Osteoblast (primary cell): ENCODE data around the gene ACAP2. TPM values are rescaled to one million over a fixed set of nuclear protein-coding genes. Genes with fewer than 3 reads are reported as not detected.

Experiments used
- DNase-seq: peaks from one replicate; pipeline ENCODE4 v3.0.0; 2011; ENCODE audit warnings: low spot score, mixed read lengths; ENCODE audit not compliant: insufficient read length; ENCODE audit errors: missing footprints
- H2AFZ ChIP-seq: 2 replicates; pipeline ENCODE4 v1.6.0; 2011; ENCODE audit warnings: mild to moderate bottlenecking, low read length
- H3K27ac ChIP-seq: 2 replicates; pipeline ENCODE4 v1.5.1; 2011; ENCODE audit warnings: mild to moderate bottlenecking, low read depth, low read length, moderate library complexity
- H3K27me3 ChIP-seq: 2 replicates; pipeline ENCODE4 v1.6.0; 2012; ENCODE audit warnings: mild to moderate bottlenecking, control low read depth, inconsistent platforms, low read length, moderate library complexity; ENCODE audit not compliant: insufficient read depth
- H3K36me3 ChIP-seq: 2 replicates; pipeline ENCODE4 v1.5.1; 2011; ENCODE audit warnings: mild to moderate bottlenecking, low read length, control low read depth, moderate library complexity; ENCODE audit not compliant: insufficient read depth
- H3K4me1 ChIP-seq: 2 replicates; pipeline ENCODE4 v1.5.1; 2011; ENCODE audit warnings: mild to moderate bottlenecking, low read length, control low read depth, moderate library complexity; ENCODE audit not compliant: insufficient read depth
- H3K4me2 ChIP-seq: 2 replicates; pipeline ENCODE4 v1.6.0; 2011; ENCODE audit warnings: mild to moderate bottlenecking, low read length; ENCODE audit not compliant: insufficient read depth
- H3K4me3 ChIP-seq: fragments of 200-600 bp; sonication (generic); 3 replicates; pipeline ENCODE4 v1.5.1; 2012; ENCODE audit warnings: mild to moderate bottlenecking, low read length, inconsistent platforms; ENCODE audit not compliant: insufficient read depth
- H3K79me2 ChIP-seq: 2 replicates; pipeline ENCODE4 v1.6.0; 2012; ENCODE audit warnings: mild to moderate bottlenecking, low read length, control low read depth, inconsistent platforms; ENCODE audit not compliant: insufficient read depth
- H3K9me3 ChIP-seq: 2 replicates; pipeline ENCODE4 v1.5.1; 2011; ENCODE audit warnings: low read depth, low read length, control low read depth
- H4K20me1 ChIP-seq: 2 replicates; pipeline ENCODE4 v1.6.0; 2012; ENCODE audit warnings: mild to moderate bottlenecking, low read length, control low read depth; ENCODE audit not compliant: insufficient read depth
- total RNA-seq: library from RNA; depleted of rRNA; stranded (reverse); fragments of >200 nt; gene quantifications from 2 replicates; pipeline ENCODE4 v1.2.3, GENCODE V29; 2012
- TF ChIP-seq, protein P1 (sequence below): IDR thresholded peaks from 2 replicates; pipeline ENCODE4 v1.5.1; 2011; ENCODE audit warnings: mild to moderate bottlenecking, low read depth, low read length, moderate library complexity; ENCODE audit errors: extremely low read depth

ACAP2 gene
- total RNA-seq, 1 donor, result 121 TPM

DNA sequence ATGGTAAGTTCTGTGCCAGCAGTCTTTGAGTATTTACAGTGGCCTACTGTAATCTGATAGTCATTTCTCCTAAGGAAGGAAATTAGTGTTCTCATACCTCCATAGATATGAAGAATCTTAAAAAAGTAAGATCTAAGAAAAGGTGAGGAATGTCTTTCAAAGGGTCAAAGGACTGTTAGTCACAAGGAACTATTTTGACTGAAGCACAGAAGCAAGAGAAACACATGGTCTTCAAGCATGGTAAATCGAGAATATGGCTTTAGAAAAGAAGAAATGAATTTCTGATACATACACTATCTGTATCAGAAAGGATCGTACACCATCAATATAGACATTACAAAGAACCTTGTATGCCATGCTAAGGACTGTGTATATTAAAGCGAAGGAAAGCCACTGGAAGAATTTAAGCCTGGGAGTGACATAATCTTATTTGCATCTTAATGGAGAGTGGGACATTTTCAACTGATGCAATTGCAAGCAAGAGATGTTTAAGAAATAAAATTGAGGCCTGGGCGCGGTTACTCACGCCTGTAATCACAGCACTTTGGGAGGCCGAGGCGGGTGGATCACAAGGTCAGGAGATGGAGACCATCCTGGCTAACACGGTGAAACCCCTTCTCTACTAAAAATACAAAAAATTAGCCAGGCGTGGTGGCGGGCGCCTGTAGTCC, 5.5 kb upstream of the ACAP2 start:
- DNase-seq, result no peak
- Histone ChIP-seq H3K4me3 (no peak overlapping the region), H2AFZ (no peak overlapping the region), H3K9me3 (no peaks in the 10 kb centered on the region), H4K20me1 (no peaks in the 10 kb centered on the region), H3K36me3 (no peaks in the 10 kb centered on the region), H3K27ac (no peak overlapping the region), H3K79me2 (no peaks in the 10 kb centered on the region), H3K27me3 (peaks cover 2% of the 10 kb centered on the region), H3K4me2 (no peak overlapping the region), H3K4me1 (peaks cover 4% of the 10 kb centered on the region)
- TF ChIP-seq, protein P1, sequence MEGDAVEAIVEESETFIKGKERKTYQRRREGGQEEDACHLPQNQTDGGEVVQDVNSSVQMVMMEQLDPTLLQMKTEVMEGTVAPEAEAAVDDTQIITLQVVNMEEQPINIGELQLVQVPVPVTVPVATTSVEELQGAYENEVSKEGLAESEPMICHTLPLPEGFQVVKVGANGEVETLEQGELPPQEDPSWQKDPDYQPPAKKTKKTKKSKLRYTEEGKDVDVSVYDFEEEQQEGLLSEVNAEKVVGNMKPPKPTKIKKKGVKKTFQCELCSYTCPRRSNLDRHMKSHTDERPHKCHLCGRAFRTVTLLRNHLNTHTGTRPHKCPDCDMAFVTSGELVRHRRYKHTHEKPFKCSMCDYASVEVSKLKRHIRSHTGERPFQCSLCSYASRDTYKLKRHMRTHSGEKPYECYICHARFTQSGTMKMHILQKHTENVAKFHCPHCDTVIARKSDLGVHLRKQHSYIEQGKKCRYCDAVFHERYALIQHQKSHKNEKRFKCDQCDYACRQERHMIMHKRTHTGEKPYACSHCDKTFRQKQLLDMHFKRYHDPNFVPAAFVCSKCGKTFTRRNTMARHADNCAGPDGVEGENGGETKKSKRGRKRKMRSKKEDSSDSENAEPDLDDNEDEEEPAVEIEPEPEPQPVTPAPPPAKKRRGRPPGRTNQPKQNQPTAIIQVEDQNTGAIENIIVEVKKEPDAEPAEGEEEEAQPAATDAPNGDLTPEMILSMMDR, result no peak

DNA sequence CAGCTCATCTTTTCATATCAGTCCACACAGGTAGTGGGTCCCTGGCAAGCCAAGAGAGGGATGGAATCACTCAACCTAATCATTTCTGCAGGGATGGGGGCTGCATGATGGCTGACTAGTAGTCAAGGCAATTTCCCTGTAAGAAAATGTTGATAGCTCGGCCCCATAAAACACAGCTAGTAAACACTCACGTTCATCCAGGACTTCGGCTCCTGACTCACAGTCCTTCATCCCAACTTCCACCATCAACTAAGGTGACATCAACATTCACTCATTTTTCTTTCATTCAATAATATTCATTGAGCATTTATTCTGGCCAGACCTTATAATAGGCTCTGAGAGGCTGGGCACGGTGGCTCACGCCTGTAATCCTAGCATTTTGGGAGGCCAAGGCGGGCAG, 4.4 kb upstream of the ACAP2 start:
- TF ChIP-seq, protein P1, result no peak

DNA sequence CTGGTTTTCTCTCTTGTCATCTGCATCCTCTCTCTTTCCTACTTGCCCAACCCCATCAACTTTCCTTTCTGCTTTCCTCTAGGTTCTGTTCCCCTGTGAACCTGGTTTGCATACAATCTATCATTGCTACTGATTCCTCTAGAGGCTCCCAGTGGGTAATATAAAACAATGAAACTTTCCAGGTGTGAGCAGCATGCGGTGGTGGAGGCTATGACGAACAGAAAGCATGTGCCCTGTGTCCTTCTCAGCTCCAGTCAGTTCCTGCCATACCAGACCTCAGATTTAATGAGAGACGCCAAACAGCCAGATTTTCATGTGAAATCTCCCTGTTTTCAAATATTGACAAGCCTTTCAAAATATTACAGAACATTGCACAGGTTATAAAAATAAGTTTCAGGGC, 3.5 kb upstream of the ACAP2 start:
- Histone ChIP-seq H3K4me2 (no peak overlapping the region), H3K27me3 (no peaks in the 10 kb centered on the region), H3K9me3 (no peaks in the 10 kb centered on the region), H3K27ac (no peak overlapping the region), H3K79me2 (peaks cover 14% of the 10 kb centered on the region), H3K4me3 (no peak overlapping the region), H3K36me3 (no peaks in the 10 kb centered on the region), H3K4me1 (peaks cover 7% of the 10 kb centered on the region), H4K20me1 (peaks cover 2% of the 10 kb centered on the region), H2AFZ (no peak overlapping the region)
- DNase-seq, result no peak
- TF ChIP-seq, protein P1, result no peak

More for the DNA sequence above, 4.4 kb upstream of the ACAP2 start:
- Histone ChIP-seq H3K4me1 (peaks cover 5% of the 10 kb centered on the region), H3K4me3 (no peak overlapping the region), H3K9me3 (no peaks in the 10 kb centered on the region), H3K36me3 (no peaks in the 10 kb centered on the region), H3K27ac (no peak overlapping the region), H2AFZ (no peak overlapping the region), H3K79me2 (peaks cover 5% of the 10 kb centered on the region), H3K4me2 (no peak overlapping the region), H4K20me1 (no peaks in the 10 kb centered on the region), H3K27me3 (no peaks in the 10 kb centered on the region)
- no peak for DNase-seq

DNA sequence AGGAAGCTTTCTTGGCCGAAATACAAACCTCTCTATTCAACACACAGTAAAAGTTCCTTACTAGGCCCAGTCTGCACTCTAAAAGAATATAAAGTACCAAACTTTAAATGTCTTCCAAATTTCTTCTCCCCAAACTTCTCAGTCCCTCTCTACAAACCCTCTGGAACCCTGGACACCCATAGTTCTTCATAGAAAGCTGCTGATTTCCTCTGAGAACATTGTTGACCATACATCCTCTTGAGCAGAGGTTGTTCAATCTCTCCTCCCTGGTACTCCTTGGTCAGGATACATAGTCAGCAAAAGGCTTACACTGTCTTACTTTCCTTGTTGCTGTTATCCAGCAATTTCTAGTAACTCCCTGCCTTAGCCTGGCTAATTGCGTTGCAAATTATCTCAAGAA, 3.1 kb upstream of the ACAP2 start:
- Histone ChIP-seq H3K36me3 (no peaks in the 10 kb centered on the region), H3K4me1 (peaks cover 11% of the 10 kb centered on the region), H3K27me3 (no peaks in the 10 kb centered on the region), H3K27ac (no peak overlapping the region), H3K79me2 (peaks cover 18% of the 10 kb centered on the region), H2AFZ (no peak overlapping the region), H3K4me2 (no peak overlapping the region), H3K4me3 (no peak overlapping the region), H3K9me3 (no peaks in the 10 kb centered on the region), H4K20me1 (peaks cover 2% of the 10 kb centered on the region)
- peak; percentile 58 for DNase-seq
- TF ChIP-seq, protein P1, result no peak
